ENCODE measurements around the gene SERPINI1. TPM values are rescaled to one million over a fixed set of nuclear protein-coding genes. Genes with fewer than 3 reads are reported as not detected.

Gene SERPINI1
- total RNA-seq, 4 donors from 2014 or later: 0.79 to 1.5 TPM; not detected in 2

- intact Hi-C loops (cut with DNase I; ENCODE audit: low total_unique reads): no loop called here
- WGBS, 2 donors (ENCODE audit: low coverage in 1 of 2): 60 to 74% methylated on average over 1 to 2 of the region's 2 CpGs
- H3K27me3 ChIP-seq: no peaks in the 10 kb centered on the region
- in situ Hi-C loops (cut with MboI; ENCODE audit: low pct_ligation_motif_present in 1 of 4, low pct_unique_long_range_greater_than_20kb in 1 of 4, low sequenced_read_pairs in 3 of 4): no loop called here
- H3K27ac ChIP-seq: no peak overlapping the region
- H3K4me1 ChIP-seq: no peaks in the 10 kb centered on the region
- H3K36me3 ChIP-seq: no peaks in the 10 kb centered on the region
- TF ChIP-seq EP300 (IDR thresholded peaks at IDR 0.05; ENCODE audit: low read depth) (no peak), CTCF (IDR thresholded peaks at IDR 0.05) (no peak), POLR2A (IDR thresholded peaks at IDR 0.05) (no peak), POLR2AphosphoS5 (IDR thresholded peaks at IDR 0.05) (no peak)
- no peaks in the 10 kb centered on the region for H3K9me3 ChIP-seq
- no peak for DNase-seq
- H3K4me3 ChIP-seq: no peak overlapping the region
These were observed 93.5 kb downstream of the SERPINI1 start for GRCh38 chr3:167829071-167829470.

GRCh38 chr3:167830007-167830406 lies 94.5 kb downstream of the SERPINI1 start:
- no peaks in the 10 kb centered on the region for H3K36me3 ChIP-seq
- TF ChIP-seq POLR2AphosphoS5 (IDR thresholded peaks at IDR 0.05) (no peak), CTCF (IDR thresholded peaks at IDR 0.05) (no peak), POLR2A (IDR thresholded peaks at IDR 0.05) (no peak), EP300 (IDR thresholded peaks at IDR 0.05; ENCODE audit: low read depth) (no peak)
- no peaks in the 10 kb centered on the region for H3K27me3 ChIP-seq
- DNase-seq: no peak
- in situ Hi-C loops (cut with MboI; ENCODE audit: low pct_ligation_motif_present in 1 of 4, low pct_unique_long_range_greater_than_20kb in 1 of 4, low sequenced_read_pairs in 3 of 4): no loop called here
- 54 to 71% methylated on average over 2 to 4 of the region's 4 CpGs for WGBS, 2 donors (ENCODE audit: low coverage in 1 of 2)
- H3K9me3 ChIP-seq: no peaks in the 10 kb centered on the region
- no peak overlapping the region for H3K4me3 ChIP-seq
- no peak overlapping the region for H3K27ac ChIP-seq
- no peaks in the 10 kb centered on the region for H3K4me1 ChIP-seq
- intact Hi-C loops (cut with DNase I; ENCODE audit: low total_unique reads): no loop called here

- no peaks in the 10 kb centered on the region for H3K27me3 ChIP-seq
- no peaks in the 10 kb centered on the region for H3K36me3 ChIP-seq
- TF ChIP-seq EP300 (IDR thresholded peaks at IDR 0.05; ENCODE audit: low read depth) (no peak), POLR2AphosphoS5 (IDR thresholded peaks at IDR 0.05) (no peak), POLR2A (IDR thresholded peaks at IDR 0.05) (no peak), CTCF (IDR thresholded peaks at IDR 0.05) (no peak)
- H3K4me3 ChIP-seq: no peak overlapping the region
- no peaks in the 10 kb centered on the region for H3K4me1 ChIP-seq
- DNase-seq: no peak
- intact Hi-C loops (cut with DNase I; ENCODE audit: low total_unique reads) (no loop called here), in situ Hi-C loops (cut with MboI; ENCODE audit: low pct_ligation_motif_present in 1 of 4, low pct_unique_long_range_greater_than_20kb in 1 of 4, low sequenced_read_pairs in 3 of 4) (no loop called here)
- WGBS, 2 donors (ENCODE audit: low coverage in 1 of 2): 76 to 81% methylated on average over 5 of the region's 5 CpGs
- no peak overlapping the region for H3K27ac ChIP-seq
- no peaks in the 10 kb centered on the region for H3K9me3 ChIP-seq
These were observed 99.8 kb downstream of the SERPINI1 start for GRCh38 chr3:167835359-167835758.

- no peaks in the 10 kb centered on the region for H3K4me1 ChIP-seq
- intact Hi-C loops (cut with DNase I; ENCODE audit: low total_unique reads): no loop called here
These were observed 100.4 kb downstream of the SERPINI1 start for GRCh38 chr3:167835953-167836352.

More at GRCh38 chr3:167835953-167836352, 100.4 kb downstream of the SERPINI1 start:
- 78 to 79% methylated on average over 3 to 4 of the region's 4 CpGs for WGBS, 2 donors (ENCODE audit: low coverage in 1 of 2)
- in situ Hi-C loops (cut with MboI; ENCODE audit: low pct_ligation_motif_present in 1 of 4, low pct_unique_long_range_greater_than_20kb in 1 of 4, low sequenced_read_pairs in 3 of 4): no loop called here
- TF ChIP-seq POLR2AphosphoS5 (IDR thresholded peaks at IDR 0.05): no peak
- TF ChIP-seq EP300 (IDR thresholded peaks at IDR 0.05; ENCODE audit: low read depth): no peak
- TF ChIP-seq POLR2A (IDR thresholded peaks at IDR 0.05): no peak
- no peak for TF ChIP-seq CTCF (IDR thresholded peaks at IDR 0.05)
- Histone ChIP-seq H3K9me3 (no peaks in the 10 kb centered on the region), H3K27me3 (no peaks in the 10 kb centered on the region), H3K4me3 (no peak overlapping the region), H3K36me3 (no peaks in the 10 kb centered on the region), H3K27ac (no peak overlapping the region)
- DNase-seq: no peak
